Measurements from ENCODE around the gene HOXC9.

DNA sequence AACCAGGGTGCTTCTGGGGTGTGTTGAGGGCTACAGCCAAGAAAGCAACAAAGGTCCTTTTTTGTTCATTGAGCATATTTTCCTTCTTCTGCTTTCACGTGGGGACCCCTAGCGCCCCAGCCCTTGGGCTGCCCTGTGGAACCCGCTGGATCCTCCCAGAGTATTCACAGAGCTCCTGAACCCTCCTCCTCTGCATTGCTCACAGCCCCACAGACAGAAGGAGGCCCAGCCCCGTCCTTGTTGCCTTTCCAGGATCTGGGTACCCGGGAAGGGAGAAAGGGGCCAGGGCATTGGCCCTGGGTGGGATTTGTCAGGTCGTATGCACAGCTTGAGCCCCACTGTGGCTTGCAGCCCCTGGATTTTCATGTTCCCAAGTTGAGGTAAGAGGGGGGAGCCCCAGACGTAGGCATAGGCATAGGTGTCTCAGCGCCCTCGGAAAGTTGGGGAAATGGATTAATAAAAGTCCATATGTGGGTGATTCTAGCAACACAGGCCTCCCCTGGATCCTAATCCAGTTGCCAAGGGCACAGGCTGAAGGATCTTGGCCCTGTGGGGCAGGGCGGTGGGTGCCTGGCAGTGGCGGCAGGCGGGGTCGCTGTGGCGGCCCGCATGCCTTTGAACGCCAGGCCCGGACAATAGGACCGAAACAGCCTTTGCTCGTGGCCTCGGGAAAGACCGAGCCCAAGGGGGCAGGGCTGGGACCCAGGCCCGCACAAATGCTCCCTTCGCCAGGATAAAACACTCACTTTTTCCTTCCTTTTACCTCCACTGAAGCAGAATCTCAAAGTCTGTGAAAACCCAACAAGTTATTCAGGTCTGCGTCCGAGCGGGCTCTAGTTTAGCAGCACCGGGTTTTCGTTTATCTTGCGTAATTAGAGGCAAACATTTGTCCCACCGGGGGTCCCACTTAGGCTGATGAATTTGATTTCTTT, 18.1 kb upstream of the HOXC9 start:
- TF ChIP-seq POLR2A (IDR thresholded peaks at IDR 0.05) = no peak
- TF ChIP-seq, protein P1, sequence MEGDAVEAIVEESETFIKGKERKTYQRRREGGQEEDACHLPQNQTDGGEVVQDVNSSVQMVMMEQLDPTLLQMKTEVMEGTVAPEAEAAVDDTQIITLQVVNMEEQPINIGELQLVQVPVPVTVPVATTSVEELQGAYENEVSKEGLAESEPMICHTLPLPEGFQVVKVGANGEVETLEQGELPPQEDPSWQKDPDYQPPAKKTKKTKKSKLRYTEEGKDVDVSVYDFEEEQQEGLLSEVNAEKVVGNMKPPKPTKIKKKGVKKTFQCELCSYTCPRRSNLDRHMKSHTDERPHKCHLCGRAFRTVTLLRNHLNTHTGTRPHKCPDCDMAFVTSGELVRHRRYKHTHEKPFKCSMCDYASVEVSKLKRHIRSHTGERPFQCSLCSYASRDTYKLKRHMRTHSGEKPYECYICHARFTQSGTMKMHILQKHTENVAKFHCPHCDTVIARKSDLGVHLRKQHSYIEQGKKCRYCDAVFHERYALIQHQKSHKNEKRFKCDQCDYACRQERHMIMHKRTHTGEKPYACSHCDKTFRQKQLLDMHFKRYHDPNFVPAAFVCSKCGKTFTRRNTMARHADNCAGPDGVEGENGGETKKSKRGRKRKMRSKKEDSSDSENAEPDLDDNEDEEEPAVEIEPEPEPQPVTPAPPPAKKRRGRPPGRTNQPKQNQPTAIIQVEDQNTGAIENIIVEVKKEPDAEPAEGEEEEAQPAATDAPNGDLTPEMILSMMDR (IDR thresholded peaks at IDR 0.05) = no peak
- TF ChIP-seq POLR2AphosphoS5 (IDR thresholded peaks at IDR 0.05) = no peak

Measured in breast epithelium (tissue), 3 donors.